ENCODE data around the gene IDNK. TPM values are rescaled to one million over a fixed set of nuclear protein-coding genes. Genes with fewer than 3 reads are reported as not detected.

The IDNK gene
- total and polyA plus RNA-seq, 10 of the 15 experiments (the other 5 are each of a cell fraction or from before 2014, with no cell fraction given), result 7.0 to 19.1 (median 10.6) TPM

DNA sequence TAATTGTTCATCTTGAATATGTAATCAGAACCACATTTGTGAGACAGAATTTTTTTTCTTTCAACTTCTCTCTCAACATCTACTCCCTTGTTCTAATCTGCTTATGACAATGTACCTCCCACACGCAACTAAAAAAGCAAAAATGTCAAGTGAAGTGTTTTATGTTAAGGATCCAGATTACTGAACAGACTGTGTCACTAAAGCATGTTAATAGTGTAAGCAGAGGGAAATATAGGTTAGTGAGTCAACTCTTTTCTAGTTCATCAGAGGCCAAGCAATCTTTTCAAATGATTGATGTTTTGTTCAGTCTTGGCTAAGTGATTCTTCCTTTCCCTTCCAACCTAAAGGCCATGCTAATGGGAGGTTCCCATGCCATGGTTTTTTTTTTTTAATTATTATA is 34.7 kb upstream of the IDNK start:
- no TSS peak for BruUV-seq (replicated peaks)
- Histone ChIP-seq H3K4me3 (no peak overlapping the region), H3K9me3 (replicated peaks; ENCODE audit: control insufficient read depth, insufficient read depth, low read length) (no peaks in the 10 kb centered on the region), H3K27ac (ENCODE audit: control insufficient read depth, insufficient read depth) (no peak overlapping the region), H3K9ac (ENCODE audit: control insufficient read depth, insufficient read depth, low read length) (no peak overlapping the region), H3K79me2 (ENCODE audit: control insufficient read depth, insufficient read depth, low read length) (no peaks in the 10 kb centered on the region), H2AFZ (ENCODE audit: control insufficient read depth, low read depth, low read length) (no peak overlapping the region), H3K36me3 (ENCODE audit: control insufficient read depth in 2 of 2, insufficient read depth in 2 of 2, low read length in 1 of 2) (no peaks in the 10 kb centered on the region), H3K4me1 (ENCODE audit: control insufficient read depth, insufficient read depth, low read length) (no peaks in the 10 kb centered on the region), H4K20me1 (ENCODE audit: control insufficient read depth, insufficient read depth) (no peaks in the 10 kb centered on the region), H3K4me2 (ENCODE audit: control insufficient read depth, insufficient read depth) (no peak overlapping the region), H3K27me3 (replicated peaks in 1 of 2; ENCODE audit: control insufficient read depth in 2 of 2, insufficient read depth in 2 of 2, low read length in 1 of 2) (no peaks in the 10 kb centered on the region)
- TF ChIP-seq CREB1 (IDR thresholded peaks at IDR 0.05; ENCODE audit: low read depth) (no peak), CHD4 (IDR thresholded peaks at IDR 0.05) (no peak), EGR1 (IDR thresholded peaks at IDR 0.05; ENCODE audit: borderline replicate concordance in 1 of 2, low read depth in 2 of 2, low read length in 2 of 2) (no peak), ZNF384 (IDR thresholded peaks at IDR 0.05; ENCODE audit: borderline replicate concordance, low read depth, low read length) (no peak), NRF1 (conservative IDR thresholded peaks at IDR 0.05; ENCODE audit: low read depth, low read length) (no peak), SIX5 (IDR thresholded peaks at IDR 0.05; ENCODE audit: low read depth, low read length, severe bottlenecking) (no peak), ZNF217 (IDR thresholded peaks at IDR 0.05) (no peak), BACH1 (IDR thresholded peaks at IDR 0.05; ENCODE audit: borderline replicate concordance) (no peak), BMI1 (IDR thresholded peaks at IDR 0.05; ENCODE audit: borderline replicate concordance) (no peak), KDM1A (IDR thresholded peaks at IDR 0.05; ENCODE audit: borderline replicate concordance) (no peak), JUND (IDR thresholded peaks at IDR 0.05; ENCODE audit: low read depth, low read length) (no peak)
- TF ChIP-seq, protein P1, sequence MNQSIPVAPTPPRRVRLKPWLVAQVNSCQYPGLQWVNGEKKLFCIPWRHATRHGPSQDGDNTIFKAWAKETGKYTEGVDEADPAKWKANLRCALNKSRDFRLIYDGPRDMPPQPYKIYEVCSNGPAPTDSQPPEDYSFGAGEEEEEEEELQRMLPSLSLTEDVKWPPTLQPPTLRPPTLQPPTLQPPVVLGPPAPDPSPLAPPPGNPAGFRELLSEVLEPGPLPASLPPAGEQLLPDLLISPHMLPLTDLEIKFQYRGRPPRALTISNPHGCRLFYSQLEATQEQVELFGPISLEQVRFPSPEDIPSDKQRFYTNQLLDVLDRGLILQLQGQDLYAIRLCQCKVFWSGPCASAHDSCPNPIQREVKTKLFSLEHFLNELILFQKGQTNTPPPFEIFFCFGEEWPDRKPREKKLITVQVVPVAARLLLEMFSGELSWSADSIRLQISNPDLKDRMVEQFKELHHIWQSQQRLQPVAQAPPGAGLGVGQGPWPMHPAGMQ (IDR thresholded peaks at IDR 0.05; ENCODE audit: borderline replicate concordance), result no peak
- TF ChIP-seq, protein P2, sequence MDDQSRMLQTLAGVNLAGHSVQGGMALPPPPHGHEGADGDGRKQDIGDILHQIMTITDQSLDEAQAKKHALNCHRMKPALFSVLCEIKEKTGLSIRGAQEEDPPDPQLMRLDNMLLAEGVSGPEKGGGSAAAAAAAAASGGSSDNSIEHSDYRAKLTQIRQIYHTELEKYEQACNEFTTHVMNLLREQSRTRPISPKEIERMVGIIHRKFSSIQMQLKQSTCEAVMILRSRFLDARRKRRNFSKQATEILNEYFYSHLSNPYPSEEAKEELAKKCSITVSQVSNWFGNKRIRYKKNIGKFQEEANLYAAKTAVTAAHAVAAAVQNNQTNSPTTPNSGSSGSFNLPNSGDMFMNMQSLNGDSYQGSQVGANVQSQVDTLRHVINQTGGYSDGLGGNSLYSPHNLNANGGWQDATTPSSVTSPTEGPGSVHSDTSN (IDR thresholded peaks at IDR 0.05; ENCODE audit: insufficient replicate concordance, low read depth, low read length), result no peak
- TF ChIP-seq, protein P3, sequence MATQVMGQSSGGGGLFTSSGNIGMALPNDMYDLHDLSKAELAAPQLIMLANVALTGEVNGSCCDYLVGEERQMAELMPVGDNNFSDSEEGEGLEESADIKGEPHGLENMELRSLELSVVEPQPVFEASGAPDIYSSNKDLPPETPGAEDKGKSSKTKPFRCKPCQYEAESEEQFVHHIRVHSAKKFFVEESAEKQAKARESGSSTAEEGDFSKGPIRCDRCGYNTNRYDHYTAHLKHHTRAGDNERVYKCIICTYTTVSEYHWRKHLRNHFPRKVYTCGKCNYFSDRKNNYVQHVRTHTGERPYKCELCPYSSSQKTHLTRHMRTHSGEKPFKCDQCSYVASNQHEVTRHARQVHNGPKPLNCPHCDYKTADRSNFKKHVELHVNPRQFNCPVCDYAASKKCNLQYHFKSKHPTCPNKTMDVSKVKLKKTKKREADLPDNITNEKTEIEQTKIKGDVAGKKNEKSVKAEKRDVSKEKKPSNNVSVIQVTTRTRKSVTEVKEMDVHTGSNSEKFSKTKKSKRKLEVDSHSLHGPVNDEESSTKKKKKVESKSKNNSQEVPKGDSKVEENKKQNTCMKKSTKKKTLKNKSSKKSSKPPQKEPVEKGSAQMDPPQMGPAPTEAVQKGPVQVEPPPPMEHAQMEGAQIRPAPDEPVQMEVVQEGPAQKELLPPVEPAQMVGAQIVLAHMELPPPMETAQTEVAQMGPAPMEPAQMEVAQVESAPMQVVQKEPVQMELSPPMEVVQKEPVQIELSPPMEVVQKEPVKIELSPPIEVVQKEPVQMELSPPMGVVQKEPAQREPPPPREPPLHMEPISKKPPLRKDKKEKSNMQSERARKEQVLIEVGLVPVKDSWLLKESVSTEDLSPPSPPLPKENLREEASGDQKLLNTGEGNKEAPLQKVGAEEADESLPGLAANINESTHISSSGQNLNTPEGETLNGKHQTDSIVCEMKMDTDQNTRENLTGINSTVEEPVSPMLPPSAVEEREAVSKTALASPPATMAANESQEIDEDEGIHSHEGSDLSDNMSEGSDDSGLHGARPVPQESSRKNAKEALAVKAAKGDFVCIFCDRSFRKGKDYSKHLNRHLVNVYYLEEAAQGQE (IDR thresholded peaks at IDR 0.05; ENCODE audit: low read depth, low read length), result no peak
- TF ChIP-seq, protein P4, sequence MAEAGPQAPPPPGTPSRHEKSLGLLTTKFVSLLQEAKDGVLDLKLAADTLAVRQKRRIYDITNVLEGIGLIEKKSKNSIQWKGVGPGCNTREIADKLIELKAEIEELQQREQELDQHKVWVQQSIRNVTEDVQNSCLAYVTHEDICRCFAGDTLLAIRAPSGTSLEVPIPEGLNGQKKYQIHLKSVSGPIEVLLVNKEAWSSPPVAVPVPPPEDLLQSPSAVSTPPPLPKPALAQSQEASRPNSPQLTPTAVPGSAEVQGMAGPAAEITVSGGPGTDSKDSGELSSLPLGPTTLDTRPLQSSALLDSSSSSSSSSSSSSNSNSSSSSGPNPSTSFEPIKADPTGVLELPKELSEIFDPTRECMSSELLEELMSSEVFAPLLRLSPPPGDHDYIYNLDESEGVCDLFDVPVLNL (IDR thresholded peaks at IDR 0.05; ENCODE audit: low read depth, low read length), result no peak
- ChIA-PET SMC1A (ENCODE audit: uncharacterized antibody, unreplicated experiment) (interaction anchor here (0.9 kb wide), 1 partner anchor 43 kb away, joined by 3 read pairs; no protein-coding TSS in a partner anchor), RAD21 (ENCODE audit: unreplicated experiment) (no interaction called here), CTCF (no interaction called here), POLR2A (no interaction called here)
- intact Hi-C loops (cut with micrococcal nuclease; ENCODE audit: unreplicated experiment) (no loop called here), in situ Hi-C loops (cut with MboI) (no loop called here)
- ATAC-seq, result no peak
- 0% methylated on average over 1 of the region's 1 CpG for WGBS (ENCODE audit: insufficient coverage, insufficient replicate concordance, low lambda C conversion rate, missing lambda C conversion rate)
- no peak for DNase-seq (ENCODE audit: low read depth, low spot score)
- no peak for FAIRE-seq
